Measurements from ENCODE around the gene SPTBN2. TPM values are rescaled to one million over a fixed set of nuclear protein-coding genes. Genes with fewer than 3 reads are reported as not detected.

Gene SPTBN2
- total RNA-seq, 1 donor from 2014 or later: 18.2 TPM

DNA sequence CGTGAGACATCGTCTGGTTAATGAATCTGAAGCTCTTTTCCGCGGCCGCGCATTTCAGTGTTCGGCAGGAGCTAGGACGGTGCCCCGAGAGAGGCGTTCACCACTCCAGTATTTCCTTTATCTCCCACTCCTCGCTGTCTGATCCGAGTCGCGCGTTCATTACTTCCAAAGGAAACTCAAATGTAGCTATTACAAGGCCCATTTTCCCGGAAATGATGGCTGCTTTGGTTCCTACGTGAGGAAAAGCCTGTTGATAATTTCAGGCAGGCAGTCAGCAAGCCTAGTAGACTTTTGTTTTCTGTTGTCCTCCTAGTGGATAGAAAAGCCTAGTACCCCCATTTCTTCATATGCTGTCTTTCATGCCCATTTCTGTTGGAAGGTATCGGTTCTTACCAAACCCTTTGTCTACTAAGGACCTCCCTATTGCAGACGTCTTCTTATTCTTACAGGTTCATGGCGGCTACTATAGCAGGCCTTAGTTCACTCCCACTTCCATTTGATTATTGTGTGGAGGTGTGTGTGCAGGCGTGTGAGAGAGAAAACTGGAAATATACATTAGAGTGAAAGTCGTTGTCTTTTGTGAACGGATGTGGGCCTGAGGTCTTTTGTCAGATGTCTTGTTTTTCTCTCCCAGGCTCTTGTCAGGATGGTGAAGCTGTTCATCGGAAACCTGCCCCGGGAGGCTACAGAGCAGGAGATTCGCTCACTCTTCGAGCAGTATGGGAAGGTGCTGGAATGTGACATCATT, 89.8 kb downstream of the SPTBN2 start:
- DNase-seq (ENCODE audit: low spot score): no peak

DNA sequence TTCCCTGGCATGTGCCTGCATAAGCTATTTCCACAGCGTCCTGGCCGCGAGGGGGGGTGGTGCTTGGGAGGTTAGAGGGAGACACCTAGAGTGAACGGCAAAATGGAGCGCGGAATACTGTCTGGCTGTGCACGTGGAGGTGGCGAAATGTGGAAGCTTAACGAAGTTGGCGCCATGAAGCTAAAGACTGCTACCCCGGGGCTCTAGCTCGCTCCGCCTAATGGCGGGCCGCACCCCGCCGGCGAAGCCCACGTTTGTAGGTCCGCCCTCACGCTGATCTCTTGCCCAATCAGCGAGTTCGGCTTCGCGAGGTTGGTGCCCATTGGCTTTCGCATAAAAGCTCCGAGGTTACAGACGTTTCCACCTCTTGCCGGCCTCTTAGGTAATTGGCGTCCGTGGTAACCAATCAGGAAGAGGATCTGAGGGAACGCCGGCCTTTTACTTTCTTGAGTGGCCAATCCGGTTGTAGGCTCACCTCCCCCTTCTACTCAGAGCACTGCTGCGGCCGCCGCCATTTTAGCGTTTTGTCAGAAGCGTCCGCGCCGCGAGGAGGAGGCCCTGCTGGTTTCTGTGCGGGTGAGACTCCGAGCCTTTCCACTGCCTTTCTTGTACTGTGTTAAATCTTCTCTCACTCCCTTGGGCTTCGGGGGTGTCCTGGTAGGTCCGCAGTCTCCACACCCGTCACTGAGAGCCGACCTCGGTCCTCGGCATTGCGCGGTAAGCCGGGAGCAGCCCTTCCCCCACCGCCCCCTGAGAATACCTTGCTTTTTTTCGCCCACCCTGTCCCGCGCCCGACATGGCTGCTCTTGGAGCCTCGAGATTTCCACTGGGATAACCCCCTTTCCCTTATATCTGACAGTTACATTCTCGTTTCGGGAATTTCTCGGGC, 90.6 kb downstream of the SPTBN2 start, which contains the start of gene RBM4:
Gene RBM4 (plus strand): TSS at position 527 of the 889 bp plus-strand sequence. CDS start 1,009 bp downstream, outside the sequence.
- peak; percentile 100 for DNase-seq (ENCODE audit: low spot score)

DNA sequence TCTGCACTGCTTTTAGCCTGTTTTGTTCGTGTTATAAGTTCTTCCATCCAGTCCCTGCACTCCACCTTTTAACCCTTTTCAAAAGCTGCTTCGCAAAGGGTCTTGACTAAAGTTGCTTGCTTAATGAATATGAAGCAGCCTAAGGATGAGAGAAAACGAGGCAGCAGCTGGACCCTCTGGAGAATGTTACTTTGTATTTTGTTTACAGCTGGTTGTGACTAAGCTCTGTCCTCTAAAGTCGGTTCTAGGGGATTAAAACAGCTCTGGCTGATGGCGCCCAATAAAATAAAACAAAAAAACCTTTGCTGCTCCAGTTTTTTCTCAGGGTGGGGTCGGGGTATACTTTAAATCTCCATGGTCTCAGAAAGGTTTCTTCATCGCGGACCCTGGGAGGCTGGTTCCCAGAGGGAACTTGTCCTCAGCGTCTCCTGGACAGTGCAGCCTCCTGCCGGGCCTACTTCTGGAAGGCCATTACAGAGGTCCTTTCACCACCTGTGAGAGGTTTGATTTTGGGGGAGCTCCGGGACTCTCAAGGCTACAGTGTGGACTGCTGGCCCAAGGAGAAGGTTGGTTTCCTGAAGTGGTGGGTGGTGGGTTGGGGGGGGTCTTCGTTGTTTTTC, 91.3 kb downstream of the SPTBN2 start:
- no peak for DNase-seq (ENCODE audit: low spot score)

DNA sequence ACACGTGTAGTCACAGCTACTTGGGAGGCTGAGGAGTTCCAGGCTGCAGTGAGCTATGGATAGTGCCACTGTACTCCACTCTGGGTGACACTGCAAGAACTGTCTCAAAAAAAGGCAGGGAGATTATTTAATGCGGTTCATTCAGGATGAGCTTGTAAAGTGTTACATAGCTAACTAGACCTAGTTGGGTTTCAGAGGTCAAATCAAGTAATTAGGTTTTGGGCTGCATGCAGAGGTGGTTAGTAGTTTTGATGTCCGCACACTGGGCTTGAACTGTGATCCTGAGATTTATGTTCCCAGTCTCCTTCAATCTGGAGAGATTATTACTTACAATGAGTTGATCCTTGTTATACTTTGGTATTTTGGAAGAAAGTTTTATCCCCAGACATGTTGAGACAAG, 92.6 kb downstream of the SPTBN2 start:
- no peak for DNase-seq (ENCODE audit: low spot score)

Other genes starting within 250 kb of the SPTBN2 start
- 61.2 TPM for gene DPP3, start 248.8 kb downstream of the SPTBN2 start, total RNA-seq
- gene BBS1, start 218.6 kb downstream of the SPTBN2 start, total RNA-seq: 72.9 TPM
- 24.1 TPM for gene ZDHHC24, start 183.2 kb downstream of the SPTBN2 start, total RNA-seq
- 0.12 TPM for gene ACTN3, start 182.3 kb downstream of the SPTBN2 start, total RNA-seq
- 87.4 TPM for gene CTSF, start 160.6 kb downstream of the SPTBN2 start, total RNA-seq
- gene CCDC87, start 136.2 kb downstream of the SPTBN2 start, total RNA-seq: 1.0 TPM
- gene CCS, start 136.0 kb downstream of the SPTBN2 start, total RNA-seq: 64.9 TPM
- 84.5 TPM for gene RBM14, start 112.6 kb downstream of the SPTBN2 start, total RNA-seq
- 119 TPM for gene RBM4, start 90.5 kb downstream of the SPTBN2 start, total RNA-seq
- 21.9 TPM for gene RBM4B, start 51.3 kb downstream of the SPTBN2 start, total RNA-seq
- gene RCE1, start 114.2 kb upstream of the SPTBN2 start, total RNA-seq: 21.2 TPM
- gene LRFN4, start 127.8 kb upstream of the SPTBN2 start, total RNA-seq: 7.3 TPM
- 24.7 TPM for gene PC, start 229.2 kb upstream of the SPTBN2 start, total RNA-seq
- gene C11orf86, start 246.1 kb upstream of the SPTBN2 start, total RNA-seq: not detected

Data from mucosa of gallbladder (tissue), 1 donor.